Measurements from ENCODE around the gene TRERF1.
"Not testable (repeated sequence)": the region's sequence is repeated elsewhere in the genome, so short reads cannot be mapped to it uniquely, and the experiment has no call there.

TRERF1 gene

GRCh38 chr6:42448927-42449659 is 2.6 kb downstream of the TRERF1 start:
- no peak for DNase-seq

- DNase-seq = no peak
Measured at GRCh38 chr6:42448391-42448790, 3.3 kb downstream of the TRERF1 start.

GRCh38 chr6:42446996-42447395 is 4.7 kb downstream of the TRERF1 start:
- no peak for DNase-seq

GRCh38 chr6:42446370-42446769 is 5.4 kb downstream of the TRERF1 start:
- no peak for DNase-seq

- DNase-seq = not testable (repeated sequence)
Measured at GRCh38 chr6:42445955-42446354, 5.8 kb downstream of the TRERF1 start.

GRCh38 chr6:42443312-42444060 is 8.2 kb downstream of the TRERF1 start:
- no peak for DNase-seq

- DNase-seq = no peak
Measured at GRCh38 chr6:42441697-42442081, 10.0 kb downstream of the TRERF1 start.

GRCh38 chr6:42440778-42441696 is 10.7 kb downstream of the TRERF1 start:
- no peak for DNase-seq

GRCh38 chr6:42440027-42440426 is 11.7 kb downstream of the TRERF1 start:
- DNase-seq = no peak

GRCh38 chr6:42436825-42437224 is 14.9 kb downstream of the TRERF1 start:
- no peak for DNase-seq

- no peak for DNase-seq
Measured at GRCh38 chr6:42434237-42434636, 17.5 kb downstream of the TRERF1 start.

- no peak for DNase-seq
Measured at GRCh38 chr6:42433409-42433808, 18.3 kb downstream of the TRERF1 start.

GRCh38 chr6:42431877-42432276 is 19.8 kb downstream of the TRERF1 start:
- DNase-seq = no peak

- DNase-seq = no peak
Measured at GRCh38 chr6:42431356-42431755, 20.4 kb downstream of the TRERF1 start.

GRCh38 chr6:42429836-42430235 is 21.9 kb downstream of the TRERF1 start:
- DNase-seq = no peak

- DNase-seq = no peak
Measured at GRCh38 chr6:42429042-42429585, 22.6 kb downstream of the TRERF1 start.

- DNase-seq = peak; percentile 57 to 63
Measured at GRCh38 chr6:42428326-42429041, 23.2 kb downstream of the TRERF1 start.

- no peak for DNase-seq
Measured at GRCh38 chr6:42427871-42428270, 23.9 kb downstream of the TRERF1 start.

GRCh38 chr6:42426191-42426590 is 25.5 kb downstream of the TRERF1 start:
- DNase-seq = no peak

GRCh38 chr6:42424906-42425474 is 26.7 kb downstream of the TRERF1 start:
- DNase-seq = no peak

GRCh38 chr6:42423244-42423643 is 28.5 kb downstream of the TRERF1 start:
- no peak for DNase-seq

GRCh38 chr6:42420741-42421140 is 31.0 kb downstream of the TRERF1 start:
- no peak for DNase-seq
